Hepatocyte (in vitro differentiated cells): ENCODE measurements around the gene TNS2. TPM values are rescaled to one million over a fixed set of nuclear protein-coding genes. Genes with fewer than 3 reads are reported as not detected.

ENCODE experiments used
- DNase-seq: peaks from one replicate; pipeline ENCODE4 v3.0.0-alpha.2; 2016; ENCODE audit warnings: low spot score
- H2AFZ ChIP-seq: fragments of 200-600 bp; sonication (generic); 2 replicates; pipeline ENCODE4 v1.6.0; 2016; ENCODE audit warnings: antibody characterized with exemption, mild to moderate bottlenecking
- H3K27ac ChIP-seq: fragments of 200-600 bp; sonication (generic); 2 replicates; pipeline ENCODE4 v1.5.1; 2016; ENCODE audit warnings: mild to moderate bottlenecking
- H3K27me3 ChIP-seq: fragments of 200-600 bp; sonication (generic); 2 replicates; pipeline ENCODE4 v1.6.1; 2016
- H3K36me3 ChIP-seq: fragments of 200-600 bp; sonication (generic); replicated peaks from 2 replicates; pipeline ENCODE4 v1.5.1; 2016; ENCODE audit warnings: low read depth; ENCODE audit not compliant: insufficient read depth
- H3K4me1 ChIP-seq: fragments of 200-600 bp; sonication (generic); 2 replicates; pipeline ENCODE4 v1.5.1; 2016; ENCODE audit warnings: mild to moderate bottlenecking, moderate library complexity; ENCODE audit not compliant: insufficient read depth
- H3K4me2 ChIP-seq: fragments of 200-600 bp; sonication (generic); 2 replicates; pipeline ENCODE4 v1.6.0; 2016
- H3K4me3 ChIP-seq: fragments of 200-600 bp; sonication (generic); 2 replicates; pipeline ENCODE4 v1.5.1; 2016; ENCODE audit warnings: mild to moderate bottlenecking
- H3K79me2 ChIP-seq: fragments of 200-600 bp; sonication (generic); 2 replicates; pipeline ENCODE4 v1.6.0; 2017; ENCODE audit warnings: mild to moderate bottlenecking
- H3K9me2 ChIP-seq: fragments of 200-600 bp; sonication (generic); replicated peaks from 2 replicates; pipeline ENCODE4 v1.6.0; 2017; ENCODE audit warnings: mild to moderate bottlenecking; ENCODE audit not compliant: insufficient read depth
- H3K9me3 ChIP-seq: fragments of 200-600 bp; sonication (generic); 2 replicates; pipeline ENCODE4 v1.5.1; 2016; ENCODE audit warnings: low read depth, mild to moderate bottlenecking
- H4K20me1 ChIP-seq: fragments of 200-600 bp; sonication (generic); 2 replicates; pipeline ENCODE4 v1.6.0; 2016; ENCODE audit warnings: mild to moderate bottlenecking; ENCODE audit not compliant: insufficient read depth, poor library complexity, severe bottlenecking
- EZH2 ChIP-seq: fragments of 200-600 bp; sonication (generic); IDR thresholded peaks from 2 replicates; pipeline ENCODE4 v1.6.1; 2016; ENCODE audit warnings: antibody characterized with exemption, mild to moderate bottlenecking, borderline replicate concordance
- EZH2phosphoT487 ChIP-seq: fragments of 200-600 bp; sonication (generic); IDR thresholded peaks from one replicate; pipeline ENCODE4 v1.6.1; 2018; ENCODE audit warnings: antibody characterized with exemption, mild to moderate bottlenecking, low read depth, moderate library complexity; ENCODE audit not compliant: unreplicated experiment, severe bottlenecking
- WGBS: methylation state at CpG from one replicate; pipeline ENCODE4 v1.1.6; 2016; ENCODE audit warnings: low lambda C conversion rate; ENCODE audit errors: missing lambda C conversion rate; 5-methylcytosine and 5-hydroxymethylcytosine counted together
- polyA plus RNA-seq: library from polyadenylated mRNA; unstranded; fragments of >200 nt; fragmentation: Nextera tagmentation; extraction: Ambion mirVana; gene quantifications from 2 replicates; pipeline ENCODE4 v1.2.1, GENCODE V29; 2016
- total RNA-seq: library from RNA; depleted of rRNA; stranded (reverse); fragments of >200 nt; gene quantifications from 2 replicates; pipeline ENCODE4 v1.2.3, GENCODE V29; 2014
- TF ChIP-seq, protein P1 (sequence below): fragments of 200-600 bp; sonication (generic); IDR thresholded peaks from 2 replicates; pipeline ENCODE4 v1.5.1; 2016; ENCODE audit warnings: antibody characterized with exemption, mild to moderate bottlenecking; ENCODE audit not compliant: poor library complexity

Gene TNS2
- total and polyA plus RNA-seq, 2 experiments from 2014 or later = 15.9 to 32.2 TPM

DNA sequence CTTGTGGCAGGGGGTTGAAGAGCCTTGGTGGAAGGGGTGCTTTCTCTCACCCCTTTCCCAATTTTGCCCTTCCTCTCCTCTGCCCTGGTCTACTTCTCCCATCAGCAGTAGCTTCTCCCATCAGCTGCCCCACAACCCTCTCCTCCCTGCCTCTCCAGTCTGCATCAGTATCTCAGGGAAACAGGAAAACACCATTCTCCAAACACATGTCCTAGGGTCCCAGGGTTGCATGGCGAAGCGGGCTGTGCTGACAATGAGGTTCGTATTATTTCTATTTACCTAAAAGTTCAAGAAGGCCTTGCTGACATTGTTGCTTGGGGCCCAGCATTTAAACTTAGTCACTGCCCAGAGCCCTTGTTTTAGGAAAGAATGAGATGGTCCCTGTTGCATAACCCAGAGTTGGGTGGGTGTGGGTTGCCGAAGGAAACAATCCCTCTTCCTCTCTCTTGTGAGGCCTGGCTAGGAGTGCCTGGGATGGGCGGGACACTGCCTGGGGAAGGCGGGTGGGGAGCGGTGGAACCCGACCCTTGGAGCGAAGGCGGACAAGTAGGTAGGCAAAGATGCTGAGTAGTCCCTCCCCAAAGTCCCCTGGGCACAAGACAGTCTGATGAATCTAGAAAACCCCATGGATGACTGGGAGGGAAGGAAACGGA, 46.4 kb downstream of the TNS2 start:
- H2AFZ ChIP-seq = no peak overlapping the region
- WGBS = 37% methylated on average over 10 of the region's 11 CpGs
- H3K4me1 ChIP-seq = peaks cover 30% of the 10 kb centered on the region

DNA sequence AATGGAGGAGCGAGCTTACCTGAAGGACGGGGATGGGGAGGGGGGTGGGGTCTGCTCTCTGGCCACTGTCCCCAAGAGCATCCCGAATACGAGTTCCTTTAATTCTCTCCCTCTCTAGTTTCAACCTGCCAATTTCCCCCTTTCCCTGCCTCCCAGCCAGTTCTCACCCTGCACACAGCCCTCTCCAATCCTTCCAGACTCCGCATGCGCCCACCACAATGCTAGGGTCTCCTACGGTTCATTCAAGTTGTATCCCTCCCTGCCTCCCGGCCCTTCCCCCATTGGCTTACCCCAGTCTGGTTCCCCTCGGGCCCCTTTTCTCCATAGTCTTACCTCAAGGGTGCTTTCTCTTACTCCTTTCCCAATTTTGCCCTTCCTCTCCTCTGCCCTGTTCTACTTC, 46.9 kb downstream of the TNS2 start:
- TF ChIP-seq EZH2 = no peak
- TF ChIP-seq, protein P1, sequence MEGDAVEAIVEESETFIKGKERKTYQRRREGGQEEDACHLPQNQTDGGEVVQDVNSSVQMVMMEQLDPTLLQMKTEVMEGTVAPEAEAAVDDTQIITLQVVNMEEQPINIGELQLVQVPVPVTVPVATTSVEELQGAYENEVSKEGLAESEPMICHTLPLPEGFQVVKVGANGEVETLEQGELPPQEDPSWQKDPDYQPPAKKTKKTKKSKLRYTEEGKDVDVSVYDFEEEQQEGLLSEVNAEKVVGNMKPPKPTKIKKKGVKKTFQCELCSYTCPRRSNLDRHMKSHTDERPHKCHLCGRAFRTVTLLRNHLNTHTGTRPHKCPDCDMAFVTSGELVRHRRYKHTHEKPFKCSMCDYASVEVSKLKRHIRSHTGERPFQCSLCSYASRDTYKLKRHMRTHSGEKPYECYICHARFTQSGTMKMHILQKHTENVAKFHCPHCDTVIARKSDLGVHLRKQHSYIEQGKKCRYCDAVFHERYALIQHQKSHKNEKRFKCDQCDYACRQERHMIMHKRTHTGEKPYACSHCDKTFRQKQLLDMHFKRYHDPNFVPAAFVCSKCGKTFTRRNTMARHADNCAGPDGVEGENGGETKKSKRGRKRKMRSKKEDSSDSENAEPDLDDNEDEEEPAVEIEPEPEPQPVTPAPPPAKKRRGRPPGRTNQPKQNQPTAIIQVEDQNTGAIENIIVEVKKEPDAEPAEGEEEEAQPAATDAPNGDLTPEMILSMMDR = no peak
- TF ChIP-seq EZH2phosphoT487 = no peak
- no peaks in the 10 kb centered on the region for H3K9me2 ChIP-seq
- H3K4me2 ChIP-seq = peak overlapping the region; percentile 99
- 41% methylated on average over 3 of the region's 9 CpGs for WGBS
- peaks cover 30% of the 10 kb centered on the region for H3K4me1 ChIP-seq
- no peak for DNase-seq
- H3K9me3 ChIP-seq = no peaks in the 10 kb centered on the region
- H3K79me2 ChIP-seq = no peaks in the 10 kb centered on the region
- no peaks in the 10 kb centered on the region for H3K27me3 ChIP-seq
- peak overlapping the region; percentile 70 for H3K4me3 ChIP-seq
- no peaks in the 10 kb centered on the region for H4K20me1 ChIP-seq
- peak overlapping the region; percentile 88 for H3K27ac ChIP-seq
- H3K36me3 ChIP-seq = no peaks in the 10 kb centered on the region
- H2AFZ ChIP-seq = peak overlapping the region; percentile 91

More for the DNA sequence above, 46.4 kb downstream of the TNS2 start:
- Histone ChIP-seq H3K79me2 (no peaks in the 10 kb centered on the region), H3K9me3 (no peaks in the 10 kb centered on the region), H3K4me2 (peak overlapping the region; percentile 99), H4K20me1 (no peaks in the 10 kb centered on the region), H3K27me3 (no peaks in the 10 kb centered on the region), H3K36me3 (no peaks in the 10 kb centered on the region), H3K9me2 (no peaks in the 10 kb centered on the region), H3K4me3 (no peak overlapping the region), H3K27ac (peak overlapping the region; percentile 88)
- DNase-seq = no peak
- TF ChIP-seq, protein P1 = no peak
- no peak for TF ChIP-seq EZH2

DNA sequence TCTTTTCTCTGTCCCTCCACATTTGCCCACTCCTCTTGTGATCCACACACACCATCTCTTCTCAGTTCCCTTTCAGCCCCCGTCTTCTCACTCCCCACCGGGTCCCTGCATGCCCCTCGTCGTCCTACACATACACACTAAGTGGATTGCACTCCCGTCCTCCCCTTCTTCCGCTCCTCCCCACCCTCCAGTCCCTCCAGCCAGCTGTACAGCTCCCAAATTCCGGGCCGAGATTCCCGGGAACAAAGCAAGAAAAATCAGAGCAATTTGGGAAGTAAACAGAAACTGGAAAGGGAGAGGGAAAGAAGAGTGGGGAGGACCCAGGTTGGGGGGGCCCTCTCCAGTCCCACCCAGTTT, 47.3 kb downstream of the TNS2 start:
- Histone ChIP-seq H3K79me2 (no peaks in the 10 kb centered on the region), H3K36me3 (no peaks in the 10 kb centered on the region), H3K9me3 (no peaks in the 10 kb centered on the region), H3K4me2 (peak overlapping the region; percentile 99), H3K9me2 (no peaks in the 10 kb centered on the region), H2AFZ (peak overlapping the region; percentile 91), H3K27me3 (no peaks in the 10 kb centered on the region), H3K4me1 (peaks cover 30% of the 10 kb centered on the region), H4K20me1 (no peaks in the 10 kb centered on the region), H3K27ac (peak overlapping the region; percentile 88), H3K4me3 (peak overlapping the region; percentile 70)
- no peak for DNase-seq
- 2% methylated on average over 9 of the region's 9 CpGs for WGBS
- TF ChIP-seq EZH2 (no peak), EZH2phosphoT487 (no peak)
- TF ChIP-seq, protein P1 = no peak
